KMS-11 (cell line): ENCODE results near the gene ALDH4A1.

ENCODE experiments used
- H2AFZ ChIP-seq: fragments of 200-600 bp; sonication (generic); 2 replicates; pipeline ENCODE4 v1.6.1; 2016; ENCODE audit warnings: antibody characterized with exemption, mixed run types, low read depth
- H3K27ac ChIP-seq: fragments of 200-600 bp; sonication (generic); 2 replicates; pipeline ENCODE4 v1.6.1; 2016; ENCODE audit warnings: mild to moderate bottlenecking, mixed run types
- H3K27me3 ChIP-seq: fragments of 200-600 bp; sonication (generic); 2 replicates; pipeline ENCODE4 v1.6.1; 2017; ENCODE audit warnings: mild to moderate bottlenecking, low read depth, mixed run types, moderate library complexity; ENCODE audit not compliant: insufficient read depth
- H3K36me3 ChIP-seq: fragments of 200-600 bp; sonication (generic); 2 replicates; pipeline ENCODE4 v1.6.1; 2017; ENCODE audit warnings: mild to moderate bottlenecking, mixed run types; ENCODE audit not compliant: insufficient read depth
- H3K4me1 ChIP-seq: fragments of 200-600 bp; sonication (generic); 2 replicates; pipeline ENCODE4 v1.6.1; 2016; ENCODE audit warnings: mild to moderate bottlenecking, low read depth, mixed run types; ENCODE audit not compliant: poor library complexity, severe bottlenecking
- H3K4me2 ChIP-seq: fragments of 200-600 bp; sonication (generic); 2 replicates; pipeline ENCODE4 v1.7.0; 2016; ENCODE audit warnings: mild to moderate bottlenecking, mixed run types
- H3K4me3 ChIP-seq: fragments of 200-600 bp; sonication (generic); IDR thresholded peaks from 2 replicates; pipeline ENCODE4 v1.6.1; 2017; ENCODE audit warnings: low read depth, low read length, mixed read lengths; ENCODE audit not compliant: insufficient read depth
- H3K79me2 ChIP-seq: fragments of 200-600 bp; sonication (generic); 2 replicates; pipeline ENCODE4 v1.6.1; 2016; ENCODE audit warnings: low read depth, mixed run types; ENCODE audit not compliant: insufficient read depth
- H3K9ac ChIP-seq: fragments of 200-600 bp; sonication (generic); 2 replicates; pipeline ENCODE4 v1.6.1; 2016; ENCODE audit warnings: mild to moderate bottlenecking, mixed run types
- H4K20me1 ChIP-seq: fragments of 200-600 bp; sonication (generic); 2 replicates; pipeline ENCODE4 v1.6.1; 2016; ENCODE audit warnings: mild to moderate bottlenecking, mixed run types; ENCODE audit not compliant: insufficient read depth
- CTCF ChIP-seq: fragments of 200-600 bp; sonication (generic); conservative IDR thresholded peaks from 2 replicates; pipeline ENCODE4 v1.6.1; 2017; ENCODE audit warnings: low read depth, mild to moderate bottlenecking, antibody characterized with exemption, low read length, moderate library complexity, mixed read lengths

Gene ALDH4A1

DNA sequence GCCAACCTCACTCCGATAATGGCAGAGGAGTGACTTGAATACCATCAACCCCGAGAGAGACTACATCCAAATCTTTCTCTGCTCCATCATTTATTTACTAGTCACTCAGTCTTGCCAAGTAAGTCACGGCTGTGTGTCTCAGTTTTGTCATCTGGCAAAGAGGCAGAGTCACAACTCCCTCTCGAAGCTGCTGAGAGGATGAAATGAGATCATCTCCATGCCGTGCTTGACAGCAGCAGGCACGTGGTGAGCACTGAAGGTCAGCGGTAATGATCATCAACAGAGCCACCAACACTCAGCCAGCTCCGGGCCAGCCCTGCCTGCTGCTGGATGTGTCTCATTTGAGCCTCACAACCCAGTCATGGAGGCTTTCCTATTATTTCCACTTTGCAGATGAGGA lies 19.9 kb downstream of the ALDH4A1 start:
- Histone ChIP-seq H3K27me3 (peaks cover 11% of the 10 kb centered on the region; the same call in 1 of the 2 replicates), H3K9ac (no peak overlapping the region), H4K20me1 (no peaks in the 10 kb centered on the region), H3K79me2 (no peaks in the 10 kb centered on the region), H2AFZ (no peak overlapping the region), H3K36me3 (no peaks in the 10 kb centered on the region), H3K4me3 (no peak overlapping the region), H3K4me2 (no peak overlapping the region), H3K4me1 (no peaks in the 10 kb centered on the region), H3K27ac (no peak overlapping the region)
- TF ChIP-seq CTCF: no peak

DNA sequence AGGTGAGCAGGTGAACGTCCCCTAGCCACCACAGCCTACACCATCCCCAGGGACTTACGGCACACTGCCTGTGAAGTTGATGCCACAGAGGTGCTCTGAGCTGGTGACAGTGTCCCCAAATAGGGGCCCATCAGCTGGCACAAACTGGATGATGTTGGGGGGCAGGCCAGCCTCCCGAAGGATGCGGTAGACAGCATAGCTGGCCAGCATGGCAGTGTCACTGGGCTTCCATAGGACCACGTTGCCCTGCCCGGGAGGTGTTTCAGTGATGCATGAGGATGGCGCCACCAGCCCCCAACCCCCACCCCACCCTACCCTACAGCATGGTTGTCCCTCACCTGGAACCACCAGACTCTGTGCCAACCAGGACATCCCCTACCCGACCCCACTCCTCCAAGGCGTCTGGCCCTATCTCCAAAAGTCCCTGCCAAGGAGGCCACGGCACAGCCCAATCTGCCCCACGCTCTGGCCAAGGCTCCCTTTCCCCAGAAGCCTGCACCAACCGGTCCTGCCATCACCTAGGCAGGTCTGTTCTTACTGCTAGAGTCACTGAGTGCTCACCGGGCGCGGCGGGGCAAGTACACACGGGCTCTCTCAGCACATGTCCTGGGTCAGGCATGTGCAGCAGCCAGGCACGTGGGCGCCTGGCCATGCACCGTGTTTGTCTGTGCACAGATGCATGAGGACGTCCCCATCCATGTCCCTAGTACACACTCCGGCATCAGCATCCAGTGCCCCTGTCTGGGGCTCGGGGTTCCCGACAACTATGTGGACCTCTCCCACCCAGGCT lies 20.5 kb downstream of the ALDH4A1 start:
- H3K4me2 ChIP-seq: no peak overlapping the region
- no peaks in the 10 kb centered on the region for H4K20me1 ChIP-seq
- H3K27me3 ChIP-seq: peaks cover 11% of the 10 kb centered on the region; the same call in 1 of the 2 replicates
- H3K27ac ChIP-seq: no peak overlapping the region
- H3K79me2 ChIP-seq: no peaks in the 10 kb centered on the region
- no peak overlapping the region for H2AFZ ChIP-seq
- H3K36me3 ChIP-seq: no peaks in the 10 kb centered on the region
- H3K9ac ChIP-seq: no peak overlapping the region
- no peak for TF ChIP-seq CTCF
- H3K4me3 ChIP-seq: no peak overlapping the region
- no peaks in the 10 kb centered on the region for H3K4me1 ChIP-seq

DNA sequence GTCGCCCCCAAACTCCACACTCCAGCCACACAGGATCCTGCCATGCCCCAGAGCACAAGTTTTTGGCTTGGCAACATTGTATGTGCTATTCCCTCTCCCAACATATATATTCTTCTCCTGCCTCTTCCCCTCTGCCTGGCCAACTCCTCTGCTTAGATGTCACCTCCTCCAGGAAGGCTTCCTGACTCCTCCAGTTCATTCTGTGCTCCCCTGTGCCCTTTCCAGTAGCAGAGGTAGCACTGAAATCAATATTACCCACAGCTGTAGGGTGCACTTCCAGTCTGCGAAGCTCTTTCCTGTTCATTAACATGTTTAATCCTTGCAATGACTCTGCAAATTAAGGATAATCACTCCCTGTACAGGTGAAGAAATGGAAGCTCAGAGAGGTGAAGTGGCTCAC lies 21.2 kb downstream of the ALDH4A1 start:
- Histone ChIP-seq H3K9ac (no peak overlapping the region), H3K36me3 (no peaks in the 10 kb centered on the region), H3K4me1 (no peaks in the 10 kb centered on the region), H3K4me3 (no peak overlapping the region), H3K4me2 (no peak overlapping the region), H3K27ac (no peak overlapping the region), H4K20me1 (no peaks in the 10 kb centered on the region), H2AFZ (no peak overlapping the region), H3K27me3 (peaks cover 9% of the 10 kb centered on the region; the same call in 1 of the 2 replicates), H3K79me2 (no peaks in the 10 kb centered on the region)
- no peak for TF ChIP-seq CTCF

DNA sequence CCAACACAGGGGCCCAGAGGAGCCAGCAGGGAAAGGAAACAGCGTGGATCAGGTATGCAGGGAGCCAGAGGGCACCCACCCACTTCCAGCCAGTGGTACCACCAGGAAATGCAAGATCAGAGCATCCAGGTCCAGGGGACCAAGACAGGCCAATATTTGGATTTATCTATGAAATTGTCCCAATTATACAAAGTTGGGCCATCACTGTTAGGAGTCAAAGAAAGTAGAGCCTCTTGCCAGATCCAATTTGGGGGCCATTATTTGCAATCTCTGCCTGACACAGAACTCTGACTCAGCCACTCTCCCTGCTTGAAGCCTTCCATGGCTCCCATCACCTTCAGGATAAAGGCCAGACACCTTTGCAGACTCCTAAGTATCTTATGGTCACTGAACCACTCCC lies 21.8 kb downstream of the ALDH4A1 start:
- peaks cover 9% of the 10 kb centered on the region; the same call in 1 of the 2 replicates for H3K27me3 ChIP-seq
- H3K4me2 ChIP-seq: no peak overlapping the region
- no peaks in the 10 kb centered on the region for H3K36me3 ChIP-seq
- H3K4me1 ChIP-seq: no peaks in the 10 kb centered on the region
- no peak for TF ChIP-seq CTCF
- H3K9ac ChIP-seq: no peak overlapping the region
- no peaks in the 10 kb centered on the region for H4K20me1 ChIP-seq
- no peak overlapping the region for H3K4me3 ChIP-seq
- H3K79me2 ChIP-seq: no peaks in the 10 kb centered on the region
- no peak overlapping the region for H2AFZ ChIP-seq
- no peak overlapping the region for H3K27ac ChIP-seq
